GM19351 (cell line): Measurements from ENCODE around the gene FUS.

Experiments
- ATAC-seq: cut with Tn5 transposase; IDR thresholded peaks from one replicate; pipeline ENCODE4 v1.9.1; 2021; ENCODE audit warnings: mild to moderate bottlenecking, moderate library complexity; ENCODE audit not compliant: unreplicated experiment

The FUS gene

GRCh38 chr16:31225193-31225592 is 45.3 kb downstream of the FUS start:
- ATAC-seq = no peak

- ATAC-seq = no peak
Observed at GRCh38 chr16:31228206-31228605, 48.3 kb downstream of the FUS start.

- ATAC-seq = no peak
Observed at GRCh38 chr16:31229501-31229900, 49.6 kb downstream of the FUS start.

GRCh38 chr16:31238041-31238440 is 58.1 kb downstream of the FUS start:
- ATAC-seq = no peak
